ENCODE results near the gene XYLT1.
"Not testable (repeated sequence)": the region's sequence is repeated elsewhere in the genome, so short reads cannot be mapped to it uniquely, and the experiment has no call there.

The XYLT1 gene

DNA sequence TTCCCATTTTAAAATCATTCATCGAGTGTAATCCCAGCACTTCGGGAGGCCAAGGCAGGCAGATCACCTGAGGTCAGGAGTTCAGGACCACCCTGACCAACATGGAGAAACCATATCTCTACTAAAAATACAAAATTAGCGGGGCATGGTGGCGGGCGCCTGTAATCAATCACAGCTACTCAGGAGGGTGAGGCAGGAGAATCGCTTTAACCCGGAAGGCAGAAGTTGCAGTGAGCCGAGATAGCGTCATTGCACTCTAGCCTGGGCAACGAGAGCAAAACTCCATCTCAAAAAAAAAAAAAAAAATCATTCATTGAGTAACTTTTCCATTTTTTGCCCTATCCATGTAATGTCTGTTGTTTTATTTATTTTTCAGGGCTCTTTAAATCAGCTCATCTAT, 135.4 kb downstream of the XYLT1 start:
- not testable (repeated sequence) for DNase-seq (ENCODE audit: low read depth, low spot score)

DNA sequence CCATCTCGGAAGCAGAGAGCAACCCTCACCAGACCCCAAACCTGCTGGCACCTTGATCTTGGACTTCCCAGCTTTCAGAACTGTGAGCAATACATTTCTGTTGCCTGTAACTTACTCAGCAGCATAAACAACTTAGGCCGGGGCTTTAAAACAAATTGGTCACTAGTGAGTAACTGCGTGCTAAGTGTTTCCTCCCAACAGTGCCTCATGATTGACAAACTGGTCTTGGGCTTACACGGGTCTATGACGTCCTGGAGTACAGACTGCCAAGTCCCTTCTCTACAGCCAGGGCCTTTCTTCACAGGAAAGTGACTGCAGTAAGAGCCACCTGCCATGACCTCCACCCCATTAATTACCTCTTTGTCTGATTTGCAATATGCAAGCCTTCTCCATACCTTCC, 136.7 kb downstream of the XYLT1 start:
- DNase-seq (ENCODE audit: low read depth, low spot score), result no peak

DNA sequence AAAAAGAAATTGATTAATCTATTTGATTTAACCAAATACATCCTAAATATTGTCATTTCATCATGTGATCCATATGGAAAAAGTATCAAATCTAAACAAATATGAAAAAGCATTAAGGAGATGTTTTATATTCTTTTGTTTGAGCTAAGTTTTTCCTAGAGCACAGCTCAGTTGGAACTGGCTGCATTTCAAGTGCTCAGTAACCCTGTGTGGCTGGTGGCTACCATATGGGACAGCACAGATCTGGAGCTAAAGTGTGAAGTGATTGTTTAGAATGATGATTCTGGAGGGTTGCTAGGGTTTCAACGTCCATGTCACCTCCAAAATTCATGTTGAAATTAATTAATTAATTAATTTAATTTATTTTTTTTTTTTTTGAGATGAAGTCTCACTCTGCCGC, 137.5 kb downstream of the XYLT1 start:
- no peak for DNase-seq (ENCODE audit: low read depth, low spot score)

DNA sequence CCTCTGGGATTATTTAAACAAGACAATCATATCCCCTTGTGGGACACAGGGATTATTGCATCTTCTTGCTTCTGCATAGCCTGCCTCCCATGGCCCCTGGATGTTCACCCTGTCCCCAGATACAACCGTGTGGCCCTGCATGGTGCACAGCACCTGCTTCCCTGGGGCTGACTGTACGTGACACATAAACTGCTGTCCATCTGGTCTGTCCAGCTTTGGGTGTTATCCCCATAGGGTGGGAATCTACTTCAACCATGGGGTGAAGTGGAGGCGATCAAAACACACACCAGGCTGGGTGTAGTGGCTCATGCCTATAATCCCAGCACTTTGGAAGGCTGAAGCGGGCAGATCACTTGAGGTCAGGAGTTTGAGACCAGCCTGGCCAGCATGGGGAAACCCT, 138.8 kb downstream of the XYLT1 start:
- DNase-seq (ENCODE audit: low read depth, low spot score), result no peak

DNA sequence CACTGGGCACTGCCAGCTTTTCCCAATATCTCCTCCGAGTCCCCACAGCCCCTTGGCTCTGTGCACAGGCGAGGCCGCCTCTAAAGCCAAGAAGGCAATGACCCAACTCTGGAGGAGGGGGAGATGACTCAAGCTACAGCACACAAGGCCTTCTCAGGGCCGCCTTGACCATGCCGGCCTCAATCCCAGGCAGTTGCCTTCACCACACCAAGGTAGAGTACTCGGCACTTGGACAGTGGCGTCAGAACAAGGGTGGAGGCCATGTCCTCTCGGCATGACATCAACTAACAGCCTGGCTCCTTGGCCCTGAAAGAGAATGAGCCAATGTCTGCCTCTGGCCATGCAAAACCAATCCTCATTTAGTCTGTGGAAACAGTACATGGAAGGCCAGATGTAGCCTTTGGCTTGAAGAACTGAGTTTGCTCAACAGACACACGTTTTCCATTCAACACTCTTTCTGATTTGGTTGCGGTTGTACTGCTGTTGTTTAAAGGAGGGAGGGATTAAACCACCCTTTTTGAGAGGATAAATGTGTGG, 139.6 kb downstream of the XYLT1 start:
- DNase-seq (ENCODE audit: low read depth, low spot score), result no peak

DNA sequence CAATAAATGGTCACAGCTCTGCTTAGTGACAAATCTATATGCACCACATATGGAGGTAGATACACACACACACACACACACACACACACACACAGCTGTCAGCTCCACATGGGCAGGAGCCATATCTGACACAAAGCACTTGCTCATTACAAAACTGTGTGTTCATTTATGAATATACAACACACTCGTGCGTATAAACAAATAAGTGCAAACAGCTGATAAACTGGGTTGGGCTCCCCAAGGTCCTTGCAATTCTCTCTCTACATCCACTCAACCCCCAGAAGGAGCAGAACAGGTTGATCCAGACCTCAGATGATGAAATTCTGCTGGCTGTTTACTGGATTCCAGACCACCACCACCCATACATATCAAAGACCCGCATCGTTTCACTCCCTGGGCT, 140.7 kb downstream of the XYLT1 start:
- DNase-seq (ENCODE audit: low read depth, low spot score), result no peak

DNA sequence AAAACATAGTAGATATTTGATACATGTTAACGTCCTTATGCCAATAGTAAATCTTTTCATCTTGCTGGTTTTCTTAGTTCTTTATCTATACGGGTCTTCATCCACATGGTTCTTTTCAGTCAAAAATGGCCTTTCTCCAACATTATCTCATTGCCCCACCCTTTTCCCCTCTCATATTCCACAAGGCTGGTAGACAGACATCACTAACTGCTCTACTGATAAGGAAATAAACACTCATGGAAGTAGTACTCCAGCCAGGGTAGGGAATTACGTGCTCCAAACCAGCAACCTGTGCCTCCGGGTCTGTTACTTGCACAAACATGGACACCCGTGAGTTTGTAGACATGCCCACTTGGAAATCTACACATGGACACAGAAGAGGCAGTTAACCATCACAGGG, 141.4 kb downstream of the XYLT1 start:
- no peak for DNase-seq (ENCODE audit: low read depth, low spot score)

DNA sequence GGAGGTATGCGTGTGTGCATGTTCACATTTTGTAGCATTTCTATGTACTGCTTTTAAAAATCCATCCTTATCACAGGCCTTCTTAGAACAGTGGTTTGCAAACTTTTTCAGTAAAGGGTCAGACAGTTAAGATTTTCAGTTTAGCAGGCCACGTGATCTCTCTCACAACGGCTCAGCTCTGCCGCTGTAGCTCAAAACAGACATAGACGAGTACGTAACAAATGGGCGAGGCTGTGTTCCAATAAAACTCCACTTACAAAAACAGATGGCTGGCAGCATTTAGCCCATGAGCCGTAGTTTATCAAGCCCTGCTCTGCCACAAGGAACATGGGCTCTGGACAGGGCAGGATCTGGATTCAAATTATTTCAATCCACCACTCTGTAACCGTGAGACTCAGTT, 141.8 kb downstream of the XYLT1 start:
- no peak for DNase-seq (ENCODE audit: low read depth, low spot score)

DNA sequence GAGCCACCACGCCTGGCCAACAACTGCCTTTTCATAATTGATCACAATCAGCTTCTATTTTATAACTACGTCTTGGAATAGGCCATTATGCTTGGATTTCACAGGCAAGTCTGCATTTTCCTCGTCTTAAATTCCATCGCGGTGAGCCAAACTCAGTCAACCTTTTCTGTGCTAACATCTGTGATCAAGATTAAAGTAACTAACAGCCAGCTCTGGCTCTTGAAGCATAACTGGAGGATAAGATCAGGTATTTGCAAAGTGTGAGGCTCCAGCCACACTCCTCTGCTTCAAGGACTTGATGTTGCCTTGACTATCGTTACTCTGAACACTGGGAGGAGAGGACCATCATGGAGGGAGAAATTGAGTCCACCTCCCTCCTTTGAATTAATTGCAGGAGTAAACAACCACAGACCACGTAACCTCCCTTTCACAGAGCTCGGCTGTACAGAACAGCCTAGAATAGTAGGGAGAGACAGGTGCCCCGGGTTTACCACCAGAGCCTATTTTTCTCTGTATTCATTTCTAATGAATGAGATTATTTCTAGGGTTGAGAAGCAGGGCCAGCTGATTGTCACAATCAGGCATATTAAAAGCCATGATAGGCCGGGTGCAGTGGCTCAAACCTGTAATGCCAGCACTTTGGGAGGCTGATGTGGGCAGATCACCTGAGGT, 143.0 kb downstream of the XYLT1 start:
- DNase-seq (ENCODE audit: low read depth, low spot score), result no peak

DNA sequence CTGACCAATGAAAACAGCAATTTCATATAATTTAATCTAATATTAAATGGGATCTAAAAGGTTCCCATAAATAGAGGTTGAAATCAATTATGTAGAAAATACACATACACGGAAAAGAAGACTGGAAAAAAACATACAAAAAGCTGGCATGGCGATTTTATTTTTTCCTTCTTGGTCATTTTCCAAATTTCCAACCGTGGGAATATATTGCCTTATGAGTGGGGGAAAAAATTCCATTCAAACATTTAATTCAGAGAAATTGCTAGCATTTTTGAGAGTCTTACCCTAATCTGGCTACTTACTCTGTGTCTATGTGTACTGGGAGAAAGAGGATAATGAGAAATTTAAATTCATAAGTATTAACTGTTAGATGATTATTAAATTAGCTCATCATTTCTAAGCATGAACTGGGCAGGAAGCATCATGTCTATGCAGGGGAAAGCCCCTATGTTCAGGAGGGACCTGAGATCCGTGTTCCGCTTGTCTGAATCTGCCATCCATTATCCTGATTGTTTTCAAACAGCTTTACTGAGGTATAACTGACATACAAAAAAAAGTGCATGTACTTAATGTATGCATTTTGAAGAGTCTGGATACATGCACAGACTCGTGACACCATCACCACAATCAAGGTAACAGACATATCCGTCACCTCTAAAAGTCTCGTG, 145.2 kb downstream of the XYLT1 start:
- DNase-seq (ENCODE audit: low read depth, low spot score), result no peak

DNA sequence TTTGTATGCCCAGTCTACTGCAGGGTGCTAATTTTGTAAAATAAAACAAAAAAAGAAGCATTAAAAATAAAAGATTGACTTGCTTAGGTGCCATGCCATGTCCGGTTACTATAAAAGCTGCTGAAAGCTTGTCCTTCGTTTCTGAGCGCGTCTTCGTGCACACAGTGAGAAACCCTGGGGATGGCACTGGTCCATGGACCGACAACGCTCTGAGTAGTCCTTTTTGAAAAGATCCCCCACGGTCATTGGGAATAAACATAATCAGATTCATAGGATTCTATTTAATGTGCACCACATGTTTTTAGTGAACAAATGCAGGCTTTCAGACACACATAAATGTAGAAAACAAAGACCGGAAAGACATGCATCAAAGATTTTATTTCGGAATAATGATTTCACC, 146.3 kb downstream of the XYLT1 start:
- no peak for DNase-seq (ENCODE audit: low read depth, low spot score)

DNA sequence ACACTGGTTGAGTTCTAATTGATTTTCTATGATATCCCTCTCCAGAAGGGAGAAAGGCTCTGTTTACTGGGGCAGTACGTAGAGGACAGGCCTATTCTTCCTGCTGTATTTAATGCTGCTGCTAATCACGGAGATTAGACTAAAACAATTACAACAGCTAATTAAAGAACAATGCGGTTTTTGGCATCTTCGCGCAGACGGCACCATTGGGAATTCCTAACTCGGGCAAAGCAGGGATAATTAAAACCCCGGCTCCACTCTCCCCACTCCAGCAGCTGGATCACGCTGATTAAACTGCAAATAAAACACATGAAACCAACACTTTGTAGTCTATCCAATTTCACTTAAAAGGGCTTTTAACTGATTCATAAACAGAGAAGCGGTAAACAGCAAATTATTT, 147.6 kb downstream of the XYLT1 start:
- DNase-seq (ENCODE audit: low read depth, low spot score), result no peak

DNA sequence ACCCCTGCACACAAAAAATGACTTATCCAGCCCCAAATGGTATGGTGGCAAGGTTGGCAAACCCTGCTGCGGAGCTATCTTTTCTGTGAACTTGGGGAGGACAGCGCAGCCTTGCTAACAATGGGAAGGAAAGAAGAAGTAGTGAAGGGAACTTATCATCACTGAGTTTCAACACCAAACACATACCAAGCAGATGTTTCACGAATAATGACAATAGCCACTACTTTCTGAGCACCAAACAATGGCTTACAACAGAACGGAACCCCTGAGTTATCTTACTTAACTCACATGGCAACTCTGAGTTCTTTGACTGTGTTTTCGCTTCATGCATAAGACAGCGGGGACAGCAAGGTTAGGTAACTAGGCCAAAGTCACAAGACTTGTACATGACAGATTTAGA, 148.9 kb downstream of the XYLT1 start:
- DNase-seq (ENCODE audit: low read depth, low spot score), result no peak

DNA sequence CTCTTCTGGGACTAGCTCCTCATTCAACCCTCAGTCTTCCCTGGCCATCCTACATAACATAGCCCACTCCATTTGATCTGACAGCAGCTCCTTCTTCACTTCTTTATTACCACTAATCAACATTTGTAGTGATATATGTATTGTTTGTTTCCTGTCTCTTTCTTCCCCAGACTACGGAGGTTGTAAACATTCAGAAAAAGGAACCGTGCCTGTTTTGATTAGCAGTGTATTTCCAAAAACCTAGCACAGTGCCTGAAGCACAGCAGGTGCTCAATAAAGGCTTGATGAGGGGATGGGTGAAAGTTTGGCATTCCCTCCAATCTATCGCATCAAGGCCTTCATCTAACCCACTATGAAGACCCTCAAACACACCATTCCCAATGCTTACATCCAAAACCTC, 150.8 kb downstream of the XYLT1 start:
- DNase-seq (ENCODE audit: low read depth, low spot score), result no peak

DNA sequence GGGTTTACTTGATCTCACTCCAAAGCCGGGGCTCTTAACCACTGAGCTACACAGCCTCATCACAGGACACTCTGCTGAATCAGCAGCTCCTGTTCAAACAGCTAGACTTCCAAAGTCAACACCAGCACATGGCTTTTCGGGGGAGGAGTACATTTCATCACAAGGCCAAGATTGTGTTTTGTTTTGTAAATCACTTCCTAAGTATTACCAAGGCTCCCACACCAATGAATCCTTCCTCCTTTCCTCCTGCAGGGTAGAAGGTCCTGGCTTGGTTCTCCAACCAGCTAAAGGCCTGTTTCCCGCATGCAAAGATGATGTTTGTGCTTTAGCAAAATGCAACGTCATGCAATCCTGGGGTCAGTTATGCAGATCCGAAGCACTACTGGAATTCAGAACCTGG, 152.5 kb downstream of the XYLT1 start:
- DNase-seq (ENCODE audit: low read depth, low spot score), result peak; percentile 48

DNA sequence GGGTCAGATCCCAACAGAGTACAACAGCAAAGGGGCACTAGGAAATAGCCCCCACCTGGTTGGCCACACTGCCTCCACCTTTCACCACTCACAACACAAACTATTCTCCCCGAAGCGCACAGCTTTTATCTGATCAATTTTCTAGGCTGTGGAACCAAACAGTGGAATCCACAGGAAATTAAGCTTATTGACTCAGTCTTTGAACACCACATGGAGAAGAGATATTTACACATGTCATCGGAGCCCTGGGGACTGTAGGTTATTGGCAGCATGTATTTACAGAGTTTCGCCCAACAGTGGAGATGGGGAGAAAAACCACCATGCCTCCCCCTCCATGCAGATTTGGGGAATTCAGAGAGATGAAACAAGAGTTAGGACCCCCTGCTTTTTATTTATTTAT, 154.8 kb downstream of the XYLT1 start:
- no peak for DNase-seq (ENCODE audit: low read depth, low spot score)

DNA sequence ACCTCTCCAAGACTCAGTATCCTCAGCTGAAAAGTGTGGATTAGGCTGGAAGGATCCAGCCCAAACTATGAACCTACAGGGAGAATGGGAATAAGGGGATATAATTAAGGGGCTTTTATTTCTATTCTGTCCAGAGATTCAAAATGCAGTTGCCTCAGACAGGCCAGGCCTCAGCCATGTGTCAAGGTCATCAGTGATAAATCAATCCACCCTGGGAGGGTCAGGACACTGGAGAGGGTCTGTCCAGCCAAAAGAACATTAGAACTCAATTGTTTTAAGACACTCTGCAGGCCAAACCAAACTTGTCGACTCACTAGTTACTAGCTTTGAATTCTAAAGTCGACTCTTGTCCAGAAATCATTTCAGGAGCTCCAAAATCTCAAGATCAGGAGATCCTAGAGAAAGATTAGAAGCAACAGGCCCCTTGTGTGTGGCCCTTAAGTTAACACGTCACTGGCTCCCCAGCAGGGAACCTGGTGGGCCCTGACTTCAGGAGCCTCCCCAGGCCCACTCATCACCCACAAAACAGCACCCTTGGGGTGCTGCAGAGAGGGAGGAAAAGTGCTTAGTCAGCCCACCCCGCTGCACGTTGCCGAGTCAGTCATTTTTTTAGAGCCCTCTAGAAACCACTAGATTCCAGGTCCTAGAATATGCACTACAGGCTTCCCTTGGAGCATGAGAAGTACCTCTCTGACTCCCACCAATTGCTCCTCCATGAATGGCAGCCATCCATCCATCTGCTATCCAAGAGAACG, 156.8 kb downstream of the XYLT1 start:
- DNase-seq (ENCODE audit: low read depth, low spot score), result no peak

DNA sequence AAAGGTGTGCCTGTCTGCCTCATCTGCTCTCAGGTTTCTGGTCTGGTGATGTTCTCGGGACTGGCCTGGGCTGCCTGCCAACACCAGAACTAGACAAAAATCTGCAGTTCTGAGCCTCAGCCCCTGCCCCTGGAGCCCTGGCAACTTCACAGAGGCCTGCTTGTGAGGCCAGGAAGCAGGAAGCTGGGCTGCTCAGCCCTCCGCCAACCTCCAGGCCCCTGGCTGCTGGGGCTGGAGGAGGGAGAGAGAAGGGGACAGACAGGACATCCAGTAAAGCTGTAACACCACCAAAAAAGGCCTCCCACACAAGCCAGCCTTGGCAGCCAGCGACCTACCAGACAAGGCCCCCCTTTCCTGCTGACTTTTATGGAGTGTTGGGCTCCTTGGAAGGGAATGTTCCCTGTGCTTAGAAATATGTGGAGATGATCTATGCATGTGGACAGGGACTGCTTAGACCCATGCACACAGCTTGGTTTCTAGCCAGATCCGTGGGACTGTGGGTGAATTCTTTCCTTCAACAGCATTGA, 157.6 kb downstream of the XYLT1 start:
- DNase-seq (ENCODE audit: low read depth, low spot score), result no peak

DNA sequence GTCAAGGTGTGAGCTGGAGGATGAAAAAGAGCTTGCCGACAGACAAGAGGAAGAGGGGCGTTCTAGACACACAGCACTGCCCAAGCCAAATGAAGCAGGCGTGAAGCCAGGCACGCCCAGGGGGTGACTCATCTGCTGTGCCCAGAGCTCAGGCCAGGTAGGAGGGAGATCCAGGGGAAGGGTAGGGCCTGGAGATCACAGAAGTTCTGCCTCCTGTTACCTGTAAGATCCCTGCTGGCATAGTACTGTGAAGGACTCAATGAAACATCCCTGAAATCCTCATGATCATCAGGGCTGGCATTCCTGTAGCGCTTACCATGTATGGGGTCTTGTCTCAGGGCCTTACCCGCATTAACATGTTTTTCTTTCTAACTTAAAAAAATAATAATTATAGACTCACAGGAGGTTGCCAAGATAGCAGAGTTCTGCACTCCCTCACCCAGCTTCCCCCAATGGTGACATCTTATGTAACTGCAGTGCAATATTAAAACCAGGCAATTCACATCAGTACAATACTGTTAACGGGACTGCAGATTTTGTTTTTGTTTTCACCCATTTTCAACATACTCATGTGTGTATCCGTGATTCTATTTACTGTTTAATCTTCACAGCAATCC, 158.6 kb downstream of the XYLT1 start:
- no peak for DNase-seq (ENCODE audit: low read depth, low spot score)

DNA sequence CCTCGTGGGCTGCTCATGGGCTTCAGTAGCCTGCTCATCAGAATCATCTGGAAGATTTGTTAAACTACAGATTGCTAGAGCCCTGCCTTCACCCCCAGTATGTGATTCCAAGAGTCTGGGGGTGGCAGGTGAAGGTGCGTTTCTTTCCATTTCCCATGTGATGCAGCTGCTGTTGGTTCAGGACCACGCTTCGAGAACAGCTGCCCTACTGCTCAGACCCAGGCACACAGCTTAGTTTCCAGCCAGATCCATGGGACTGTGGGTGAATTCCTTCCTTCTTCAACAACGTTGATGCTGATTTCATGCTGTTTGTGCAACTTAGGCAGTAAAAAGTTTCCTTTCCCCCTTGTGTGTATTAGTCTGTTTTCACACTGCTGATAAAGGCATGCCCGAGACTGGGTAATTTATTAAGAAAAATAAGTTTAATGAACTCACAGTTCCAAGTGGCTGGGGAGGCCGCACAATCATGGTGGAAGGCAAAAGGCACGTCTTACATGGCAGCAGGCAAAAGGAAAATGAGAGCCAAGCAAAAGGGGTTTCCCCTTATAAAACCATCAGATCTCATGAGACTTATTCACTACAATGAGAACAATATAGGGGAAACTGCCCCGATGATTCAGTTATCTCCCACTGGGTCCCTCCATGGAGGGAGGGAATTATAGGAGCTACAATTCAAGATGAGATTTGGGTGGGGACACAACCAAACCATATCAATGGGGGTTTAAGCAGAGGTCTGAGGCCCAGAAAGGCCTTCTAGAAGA, 159.2 kb downstream of the XYLT1 start:
- no peak for DNase-seq (ENCODE audit: low read depth, low spot score)

DNA sequence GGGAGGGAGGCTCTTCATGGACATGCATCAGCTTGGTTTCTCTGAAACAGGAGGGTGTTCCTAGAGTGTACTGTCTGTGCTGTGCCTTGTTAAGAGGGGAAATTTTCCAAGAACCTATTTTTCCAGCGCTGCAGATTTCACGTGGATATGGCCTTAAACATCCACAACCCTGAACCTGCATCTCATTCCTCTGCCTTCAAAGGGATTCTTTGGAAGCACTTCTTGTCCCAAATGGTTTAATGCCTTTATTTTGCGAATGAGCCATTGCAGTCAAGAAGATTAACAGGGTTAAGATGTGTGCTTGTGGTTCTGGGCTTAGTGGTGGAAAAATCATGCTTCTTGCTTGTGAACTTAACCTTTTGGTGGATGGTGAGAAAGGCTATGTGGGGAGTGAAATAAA, 161.2 kb downstream of the XYLT1 start:
- no peak for DNase-seq (ENCODE audit: low read depth, low spot score)

All from iPS DF 19.7 (cell line).